Trophoblast cell (in vitro differentiated cells and primary cell): Measurements from ENCODE around the gene OR8B4. TPM values are rescaled to one million over a fixed set of nuclear protein-coding genes. Genes with fewer than 3 reads are reported as not detected.

Source experiments
- DNase-seq, 2 donors: peaks; one replicate each; pipeline ENCODE4 v3.0.0-alpha.2; 2016
- H2AFZ ChIP-seq: 2 replicates; pipeline ENCODE4 v1.6.1; 2013; ENCODE audit warnings: low read length, moderate library complexity, mild to moderate bottlenecking; ENCODE audit not compliant: insufficient read depth, poor library complexity
- H2AK5ac ChIP-seq: 2 replicates; pipeline ENCODE4 v1.6.1; 2013; ENCODE audit warnings: mild to moderate bottlenecking, low read length
- H2BK120ac ChIP-seq: 2 replicates; pipeline ENCODE4 v1.6.1; 2013; ENCODE audit warnings: low read length, mild to moderate bottlenecking, moderate library complexity; ENCODE audit not compliant: insufficient read depth, poor library complexity
- H2BK12ac ChIP-seq: 2 replicates; pipeline ENCODE4 v1.6.1; 2013; ENCODE audit warnings: mild to moderate bottlenecking, low read length, moderate library complexity
- H2BK5ac ChIP-seq: 2 replicates; pipeline ENCODE4 v1.6.1; 2013; ENCODE audit warnings: low read length, low read depth, moderate library complexity, mild to moderate bottlenecking; ENCODE audit not compliant: poor library complexity
- H3K14ac ChIP-seq: 2 replicates; pipeline ENCODE4 v1.6.1; 2013; ENCODE audit warnings: mild to moderate bottlenecking, low read length
- H3K18ac ChIP-seq: 2 replicates; pipeline ENCODE4 v1.6.1; 2013; ENCODE audit warnings: mild to moderate bottlenecking, low read length
- H3K23ac ChIP-seq: 2 replicates; pipeline ENCODE4 v1.6.1; 2013; ENCODE audit warnings: low read length
- H3K27ac ChIP-seq: 2 replicates; pipeline ENCODE4 v1.5.1; 2013; ENCODE audit warnings: low read depth, mild to moderate bottlenecking, inconsistent platforms, low read length, moderate library complexity
- H3K27me3 ChIP-seq: 2 replicates; pipeline ENCODE4 v1.6.1; 2013; ENCODE audit warnings: inconsistent platforms, mild to moderate bottlenecking, low read length, moderate library complexity; ENCODE audit not compliant: insufficient read depth
- H3K36me3 ChIP-seq, 2 experiments: 1 replicate in 1 of 2; 2 replicates in 1 of 2; pipeline ENCODE4 v1.6.1; 2013; ENCODE audit warnings: low read length in 2 of 2, mild to moderate bottlenecking in 2 of 2, moderate library complexity in 1 of 2; ENCODE audit not compliant: insufficient read depth in 2 of 2, control insufficient read depth in 1 of 2
- H3K4ac ChIP-seq: 2 replicates; pipeline ENCODE4 v1.6.1; 2013; ENCODE audit warnings: low read depth, mild to moderate bottlenecking, low read length, moderate library complexity
- H3K4me1 ChIP-seq, 2 experiments: 1 replicate in 1 of 2; 2 replicates in 1 of 2; pipeline ENCODE4 v1.6.1; 2013; ENCODE audit warnings: low read length in 2 of 2, mild to moderate bottlenecking in 2 of 2, moderate library complexity in 1 of 2; ENCODE audit not compliant: insufficient read depth in 2 of 2, control insufficient read depth in 1 of 2
- H3K4me2 ChIP-seq: 2 replicates; pipeline ENCODE4 v1.6.1; 2013; ENCODE audit warnings: inconsistent platforms, mild to moderate bottlenecking, low read length, moderate library complexity
- H3K4me3 ChIP-seq: 2 replicates; pipeline ENCODE4 v1.5.1; 2013; ENCODE audit warnings: mild to moderate bottlenecking, low read depth, low read length, inconsistent platforms
- H3K79me1 ChIP-seq: one replicate; pipeline ENCODE4 v1.6.1; 2013; ENCODE audit warnings: low read length
- H3K79me2 ChIP-seq: 2 replicates; pipeline ENCODE4 v1.6.1; 2013; ENCODE audit warnings: low read length, mild to moderate bottlenecking; ENCODE audit not compliant: control insufficient read depth, insufficient read depth, poor library complexity
- H3K9ac ChIP-seq: 2 replicates; pipeline ENCODE4 v1.6.1; 2013; ENCODE audit warnings: mild to moderate bottlenecking, low read length
- H3K9me3 ChIP-seq: 2 replicates; pipeline ENCODE4 v1.6.1; 2013; ENCODE audit warnings: low read depth, mild to moderate bottlenecking, control low read depth, inconsistent platforms, low read length; ENCODE audit not compliant: insufficient read depth
- H4K12ac ChIP-seq: 2 replicates; pipeline ENCODE4 v1.6.1; 2013; ENCODE audit warnings: low read depth, mild to moderate bottlenecking, low read length, moderate library complexity
- H4K8ac ChIP-seq: 2 replicates; pipeline ENCODE4 v1.6.1; 2013; ENCODE audit warnings: low read depth, mild to moderate bottlenecking, low read length, moderate library complexity
- H4K91ac ChIP-seq: one replicate; pipeline ENCODE4 v1.6.1; 2013; ENCODE audit warnings: low read depth, mild to moderate bottlenecking, low read length, moderate library complexity
- WGBS: extraction: QIAGEN DNeasy Blood & Tissue Kit; methylation state at CpG from one replicate; pipeline ENCODE4 v1.1.7; 2013; ENCODE audit warnings: missing lambda C conversion rate; ENCODE audit not compliant: insufficient read length, insufficient coverage; ENCODE audit errors: extremely low coverage; 5-methylcytosine and 5-hydroxymethylcytosine counted together
- polyA plus RNA-seq: library from polyadenylated mRNA; stranded (reverse); fragments of 200-250 nt; gene quantifications from 2 replicates; pipeline ENCODE4 v1.2.3, GENCODE V29; 2013

The OR8B4 gene, protein sequence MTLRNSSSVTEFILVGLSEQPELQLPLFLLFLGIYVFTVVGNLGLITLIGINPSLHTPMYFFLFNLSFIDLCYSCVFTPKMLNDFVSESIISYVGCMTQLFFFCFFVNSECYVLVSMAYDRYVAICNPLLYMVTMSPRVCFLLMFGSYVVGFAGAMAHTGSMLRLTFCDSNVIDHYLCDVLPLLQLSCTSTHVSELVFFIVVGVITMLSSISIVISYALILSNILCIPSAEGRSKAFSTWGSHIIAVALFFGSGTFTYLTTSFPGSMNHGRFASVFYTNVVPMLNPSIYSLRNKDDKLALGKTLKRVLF
- not detected in 2 replicates for polyA plus RNA-seq

DNA sequence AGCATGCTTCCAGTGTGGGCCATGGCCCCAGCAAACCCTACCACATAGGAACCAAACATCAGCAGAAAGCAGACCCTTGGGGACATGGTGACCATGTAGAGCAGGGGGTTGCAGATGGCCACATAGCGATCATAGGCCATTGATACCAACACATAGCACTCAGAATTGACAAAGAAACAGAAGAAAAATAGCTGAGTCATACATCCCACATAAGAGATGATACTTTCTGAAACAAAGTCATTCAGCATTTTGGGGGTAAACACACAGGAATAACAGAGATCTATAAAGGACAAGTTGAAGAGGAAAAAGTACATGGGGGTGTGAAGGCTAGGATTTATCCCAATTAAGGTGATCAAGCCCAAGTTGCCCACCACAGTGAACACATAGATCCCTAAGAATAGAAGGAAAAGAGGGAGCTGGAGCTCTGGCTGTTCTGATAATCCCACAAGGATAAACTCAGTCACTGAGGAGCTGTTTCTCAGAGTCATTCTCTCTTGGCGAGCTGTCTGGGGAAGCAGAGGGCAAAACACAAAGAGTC, at the start of gene OR8B4:
Gene OR8B4 (minus strand): TSS at position 488 of the 538 bp plus-strand sequence. CDS start 0 bp downstream, at position 488.
- no peak within 1 kb of the TSS for H3K4me3 ChIP-seq
- H2AFZ ChIP-seq, result no peak within 1 kb of the TSS
- H3K9ac ChIP-seq, result no peak within 1 kb of the TSS
- no peaks in the 10 kb centered on the region for H3K79me1 ChIP-seq
- no peaks in the 10 kb centered on the region for H3K9me3 ChIP-seq
- no peaks in the 10 kb centered on the region for H3K27me3 ChIP-seq
- no peak within 1 kb of the TSS for H3K23ac ChIP-seq
- H3K18ac ChIP-seq, result no peak within 1 kb of the TSS
- no peak within 1 kb of the TSS for H2BK5ac ChIP-seq
- no peak within 1 kb of the TSS for H3K14ac ChIP-seq
- H3K79me2 ChIP-seq, result no peaks in the 10 kb centered on the region
- no peak within 1 kb of the TSS for H3K27ac ChIP-seq
- H3K4ac ChIP-seq, result no peak within 1 kb of the TSS
- H3K4me1 ChIP-seq, result no peaks in the 10 kb centered on the region
- H4K91ac ChIP-seq, result no peak within 1 kb of the TSS
- no peak for DNase-seq
- H2BK12ac ChIP-seq, result no peak within 1 kb of the TSS
- H2AK5ac ChIP-seq, result no peak within 1 kb of the TSS
- WGBS, result no CpG with 5 or more reads among the region's 2 CpGs
- H4K12ac ChIP-seq, result no peak within 1 kb of the TSS
- H3K36me3 ChIP-seq, result no peaks in the 10 kb centered on the region
- no peak within 1 kb of the TSS for H4K8ac ChIP-seq
- no peak within 1 kb of the TSS for H3K4me2 ChIP-seq
- H2BK120ac ChIP-seq, result no peak within 1 kb of the TSS

DNA sequence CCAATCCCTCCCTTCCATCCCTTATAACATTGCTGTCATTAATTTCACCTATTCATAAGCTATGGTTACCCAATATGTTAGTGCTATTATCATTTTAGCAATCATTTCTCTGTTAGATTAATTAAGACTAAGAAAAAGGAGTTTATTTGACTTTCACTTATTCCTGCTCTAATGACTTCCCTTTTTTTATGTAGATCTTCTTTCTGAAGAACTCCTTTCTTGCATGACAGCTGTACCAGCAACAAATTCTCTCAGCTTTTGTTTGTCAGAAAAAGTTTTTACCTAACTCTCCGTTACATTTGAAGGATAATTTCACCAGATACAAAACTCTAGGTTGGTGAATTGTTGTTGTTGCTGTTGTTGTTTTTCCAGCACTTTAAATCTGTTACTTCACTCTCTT, 49.4 kb upstream of the OR8B4 start:
- Histone ChIP-seq H3K4me2 (no peak overlapping the region), H3K14ac (no peak overlapping the region), H2BK120ac (no peak overlapping the region), H3K9me3 (no peaks in the 10 kb centered on the region), H3K27ac (no peak overlapping the region), H3K4me3 (no peak overlapping the region), H3K18ac (no peak overlapping the region), H3K23ac (no peak overlapping the region), H2BK5ac (no peak overlapping the region), H4K8ac (no peak overlapping the region), H3K27me3 (no peaks in the 10 kb centered on the region), H3K4ac (no peak overlapping the region), H4K91ac (no peak overlapping the region), H3K79me2 (no peaks in the 10 kb centered on the region), H2BK12ac (no peak overlapping the region), H4K12ac (no peak overlapping the region), H3K9ac (no peak overlapping the region), H3K4me1 (no peaks in the 10 kb centered on the region), H2AK5ac (no peak overlapping the region), H3K79me1 (no peaks in the 10 kb centered on the region), H2AFZ (no peak overlapping the region), H3K36me3 (no peaks in the 10 kb centered on the region)
- no CpG with 5 or more reads among the region's 1 CpG for WGBS
- no peak for DNase-seq

DNA sequence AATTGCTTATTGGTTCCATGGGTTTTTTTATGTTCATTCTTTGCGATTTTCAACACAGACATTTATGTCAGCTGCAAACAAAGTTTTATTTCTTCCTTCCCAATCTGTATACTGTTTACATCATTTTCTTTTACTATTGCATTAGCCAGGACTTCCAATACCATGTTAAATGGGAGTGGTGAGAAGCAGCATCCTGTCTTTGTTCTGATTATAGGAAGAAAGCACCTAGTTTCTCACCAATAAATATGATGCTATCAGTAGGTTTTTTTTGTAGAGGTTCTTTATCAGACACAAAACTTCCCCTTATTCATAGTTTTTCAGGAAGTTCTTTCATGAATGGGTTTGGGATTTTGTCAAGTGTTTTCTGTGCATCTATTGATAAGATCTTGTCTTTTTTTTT, 48.8 kb upstream of the OR8B4 start:
- Histone ChIP-seq H4K8ac (no peak overlapping the region), H3K4me1 (no peaks in the 10 kb centered on the region), H3K23ac (no peak overlapping the region), H2BK120ac (no peak overlapping the region), H4K12ac (no peak overlapping the region), H3K14ac (no peak overlapping the region), H3K79me1 (no peaks in the 10 kb centered on the region), H2AK5ac (no peak overlapping the region), H3K9me3 (no peaks in the 10 kb centered on the region), H3K27me3 (no peaks in the 10 kb centered on the region), H2AFZ (no peak overlapping the region), H3K36me3 (no peaks in the 10 kb centered on the region), H3K9ac (no peak overlapping the region), H2BK5ac (no peak overlapping the region), H3K18ac (no peak overlapping the region), H3K79me2 (no peaks in the 10 kb centered on the region), H3K4me2 (no peak overlapping the region), H2BK12ac (no peak overlapping the region), H4K91ac (no peak overlapping the region), H3K27ac (no peak overlapping the region), H3K4me3 (no peak overlapping the region), H3K4ac (no peak overlapping the region)
- no peak for DNase-seq
- no CpG with 5 or more reads among the region's 1 CpG for WGBS

DNA sequence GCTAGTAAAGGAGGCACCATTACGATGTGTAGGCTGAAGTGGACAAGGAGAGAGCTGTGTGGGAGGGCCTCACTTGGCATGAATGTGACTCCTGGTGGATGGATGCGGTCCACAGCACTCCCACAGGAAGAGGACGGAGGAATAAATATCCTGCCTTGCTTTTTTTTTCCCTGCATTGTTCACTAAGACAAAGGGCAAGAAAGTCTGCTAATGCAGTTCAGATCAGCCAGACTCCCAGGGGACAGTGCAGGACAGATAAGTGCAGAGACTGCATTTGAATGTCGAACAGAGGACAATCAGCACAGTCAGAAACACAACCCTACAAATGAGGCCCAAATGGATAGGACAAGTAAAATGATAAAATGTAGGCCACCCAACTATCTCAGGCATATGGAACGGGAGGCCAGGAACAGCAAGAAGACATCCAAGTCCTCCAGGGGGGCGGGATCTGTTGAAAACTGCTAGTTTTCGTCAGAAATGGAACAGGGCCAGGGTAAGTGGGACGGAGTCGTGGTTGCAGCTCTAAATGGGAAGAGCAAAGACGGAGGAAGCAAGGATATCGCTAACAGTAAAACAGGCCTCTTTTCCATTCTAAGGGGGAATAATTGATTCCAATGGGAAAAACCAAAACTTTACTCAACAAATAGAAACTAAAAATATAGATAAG, 46.0 kb upstream of the OR8B4 start:
- DNase-seq, result no peak
- no peaks in the 10 kb centered on the region for H3K27me3 ChIP-seq
- H3K9me3 ChIP-seq, result no peaks in the 10 kb centered on the region
- H2AK5ac ChIP-seq, result no peak overlapping the region
- H3K4ac ChIP-seq, result no peak overlapping the region
- H3K79me2 ChIP-seq, result no peaks in the 10 kb centered on the region
- WGBS, result no CpG with 5 or more reads among the region's 11 CpGs
- no peak overlapping the region for H4K91ac ChIP-seq
- no peak overlapping the region for H3K14ac ChIP-seq
- no peak overlapping the region for H3K9ac ChIP-seq
- H2AFZ ChIP-seq, result no peak overlapping the region
- H3K4me2 ChIP-seq, result no peak overlapping the region
- H2BK5ac ChIP-seq, result no peak overlapping the region
- H3K36me3 ChIP-seq, result no peaks in the 10 kb centered on the region
- H4K8ac ChIP-seq, result no peak overlapping the region
- H3K23ac ChIP-seq, result no peak overlapping the region
- no peak overlapping the region for H3K27ac ChIP-seq
- H3K4me3 ChIP-seq, result no peak overlapping the region
- H3K4me1 ChIP-seq, result no peaks in the 10 kb centered on the region
- H4K12ac ChIP-seq, result no peak overlapping the region
- no peak overlapping the region for H3K18ac ChIP-seq
- H2BK12ac ChIP-seq, result no peak overlapping the region
- no peak overlapping the region for H2BK120ac ChIP-seq
- H3K79me1 ChIP-seq, result no peaks in the 10 kb centered on the region
